ENCODE measurements around the gene FUS. TPM values are rescaled to one million over a fixed set of nuclear protein-coding genes. Genes with fewer than 3 reads are reported as not detected.
A peak's percentile ranks its signal among the peaks of the same experiment; 100 is the strongest.
"Not testable (repeated sequence)": the region's sequence is repeated elsewhere in the genome, so short reads cannot be mapped to it uniquely, and the experiment has no call there.

The FUS gene
- total RNA-seq, 1 donor from 2014 or later, result 390 TPM

DNA sequence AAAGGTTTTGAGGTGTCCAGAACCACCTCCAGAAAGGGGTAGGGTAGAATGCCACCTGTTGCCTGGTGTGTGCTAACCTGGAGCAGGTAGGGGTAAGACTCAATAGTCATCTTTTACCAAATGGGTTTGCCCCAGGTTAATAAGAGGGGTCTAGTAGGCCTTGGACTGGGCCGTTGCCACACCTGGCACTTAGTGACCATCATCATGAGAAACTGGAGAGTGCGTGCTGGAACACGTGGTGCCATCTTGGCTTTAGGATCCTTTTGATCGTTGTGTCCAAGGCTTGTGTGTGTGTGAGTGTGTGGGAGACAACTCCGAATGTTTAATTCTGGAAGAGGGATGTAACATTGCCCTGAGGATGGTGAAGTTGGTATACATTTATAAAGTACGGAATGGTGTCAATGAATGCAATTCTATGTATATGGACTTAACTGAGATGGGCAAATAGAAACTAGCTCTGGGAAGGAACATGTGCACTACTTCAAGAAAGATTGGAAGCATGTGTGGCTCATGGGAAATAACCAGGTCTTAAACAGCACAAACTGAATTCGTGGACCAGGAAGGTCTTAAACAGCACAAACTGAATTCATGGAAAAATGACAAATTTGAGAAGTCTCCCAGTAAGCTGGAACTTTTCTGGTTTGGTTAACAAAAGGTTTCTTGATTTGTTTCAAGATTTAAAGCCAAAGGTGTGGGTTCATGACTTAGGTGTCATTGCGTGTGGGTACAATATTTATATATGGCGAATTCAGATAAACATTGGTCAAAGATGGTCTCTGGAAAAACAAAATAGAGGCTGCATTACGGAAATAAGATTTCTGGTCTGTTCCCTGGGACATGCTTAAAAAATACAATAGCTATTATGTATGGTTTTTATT, 7.2 kb downstream of the FUS start:
- DNase-seq (ENCODE audit: low spot score), result no peak

DNA sequence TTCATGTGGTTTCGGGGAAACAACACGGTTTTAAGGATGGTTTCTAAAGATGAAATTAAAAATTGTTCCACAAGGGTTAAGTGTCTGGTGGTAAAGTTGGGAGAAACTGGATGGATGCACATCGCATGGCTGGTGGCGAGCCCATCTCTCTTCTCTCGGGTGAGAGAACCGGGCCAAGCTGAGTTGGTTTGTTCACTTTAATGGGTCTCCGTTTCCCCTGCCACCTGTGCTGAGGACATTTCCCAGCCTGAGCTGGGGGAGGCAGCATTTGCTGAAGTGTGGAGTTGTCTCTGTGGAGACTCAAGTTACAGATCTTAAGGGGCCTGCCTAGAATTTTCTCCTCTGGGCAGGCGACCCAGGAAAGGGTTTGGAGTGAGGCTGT, 7.9 kb downstream of the FUS start:
- no peak for DNase-seq (ENCODE audit: low spot score)

DNA sequence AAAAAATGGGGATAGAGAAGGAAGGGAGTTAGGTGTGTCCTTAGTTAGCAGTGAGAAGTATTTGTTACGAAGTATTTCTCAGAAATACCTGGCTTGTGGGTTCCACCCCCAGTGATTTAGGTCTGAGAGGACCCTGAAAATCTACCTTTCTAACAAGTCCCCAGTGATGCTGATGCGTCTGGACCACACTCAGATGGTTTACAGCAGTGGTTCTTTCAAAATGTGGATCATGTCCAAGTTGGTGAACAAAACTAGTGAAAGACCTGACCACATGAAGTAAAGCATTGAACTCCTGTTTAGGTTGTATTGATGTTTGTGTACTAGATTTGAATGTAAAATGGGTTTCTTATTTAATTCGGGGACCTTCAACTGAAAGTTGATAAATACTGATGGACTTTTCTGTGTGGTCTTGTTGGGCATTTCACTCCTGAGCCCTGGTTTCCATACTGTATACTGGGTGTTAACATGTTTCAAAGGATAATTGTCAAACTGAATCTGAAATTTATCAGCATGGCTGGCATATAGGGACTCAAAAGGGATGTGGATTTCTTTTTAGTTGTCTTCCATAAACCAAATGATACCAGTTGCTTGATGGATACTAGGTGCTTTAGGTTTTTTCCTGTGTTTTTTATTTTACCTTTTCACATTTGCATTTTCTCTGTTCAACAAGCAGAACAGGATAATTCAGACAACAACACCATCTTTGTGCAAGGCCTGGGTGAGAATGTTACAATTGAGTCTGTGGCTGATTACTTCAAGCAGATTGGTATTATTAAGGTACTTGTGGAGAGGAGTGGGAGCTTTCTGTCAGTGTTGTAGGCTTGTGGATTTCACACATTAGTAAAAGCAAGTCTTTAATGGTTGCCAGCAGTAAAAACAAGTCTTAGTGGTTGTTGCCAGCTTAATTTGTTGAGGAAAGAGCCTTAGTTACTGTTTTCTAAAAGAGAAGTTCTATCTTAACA, 8.8 kb downstream of the FUS start:
- DNase-seq (ENCODE audit: low spot score), result no peak

DNA sequence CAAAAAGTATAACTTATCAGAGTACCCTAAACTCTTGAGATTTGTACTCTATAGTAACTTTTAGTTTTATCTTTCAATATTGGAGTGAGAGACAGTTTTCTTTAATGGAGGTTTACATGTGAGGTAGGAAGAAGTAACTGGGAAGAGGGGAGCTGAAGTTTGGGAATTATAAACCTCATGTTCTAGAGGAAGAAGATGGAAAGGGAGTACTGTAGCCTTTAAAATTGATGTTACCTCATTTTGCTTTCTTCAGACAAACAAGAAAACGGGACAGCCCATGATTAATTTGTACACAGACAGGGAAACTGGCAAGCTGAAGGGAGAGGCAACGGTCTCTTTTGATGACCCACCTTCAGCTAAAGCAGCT, 9.5 kb downstream of the FUS start:
- no peak for DNase-seq (ENCODE audit: low spot score)

DNA sequence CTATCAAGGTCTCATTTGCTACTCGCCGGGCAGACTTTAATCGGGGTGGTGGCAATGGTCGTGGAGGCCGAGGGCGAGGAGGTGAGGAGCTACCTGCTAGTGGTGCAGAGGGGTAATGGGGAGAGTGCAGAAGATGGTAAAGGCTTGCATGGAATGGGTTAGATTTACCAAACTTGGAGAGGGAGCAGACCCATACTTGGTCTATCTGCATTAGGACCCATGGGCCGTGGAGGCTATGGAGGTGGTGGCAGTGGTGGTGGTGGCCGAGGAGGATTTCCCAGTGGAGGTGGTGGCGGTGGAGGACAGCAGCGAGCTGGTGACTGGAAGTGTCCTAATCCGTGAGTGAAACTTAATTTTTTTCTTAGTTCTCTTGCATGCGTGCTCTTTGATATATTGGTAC, 10.1 kb downstream of the FUS start:
- DNase-seq (ENCODE audit: low spot score), result no peak

DNA sequence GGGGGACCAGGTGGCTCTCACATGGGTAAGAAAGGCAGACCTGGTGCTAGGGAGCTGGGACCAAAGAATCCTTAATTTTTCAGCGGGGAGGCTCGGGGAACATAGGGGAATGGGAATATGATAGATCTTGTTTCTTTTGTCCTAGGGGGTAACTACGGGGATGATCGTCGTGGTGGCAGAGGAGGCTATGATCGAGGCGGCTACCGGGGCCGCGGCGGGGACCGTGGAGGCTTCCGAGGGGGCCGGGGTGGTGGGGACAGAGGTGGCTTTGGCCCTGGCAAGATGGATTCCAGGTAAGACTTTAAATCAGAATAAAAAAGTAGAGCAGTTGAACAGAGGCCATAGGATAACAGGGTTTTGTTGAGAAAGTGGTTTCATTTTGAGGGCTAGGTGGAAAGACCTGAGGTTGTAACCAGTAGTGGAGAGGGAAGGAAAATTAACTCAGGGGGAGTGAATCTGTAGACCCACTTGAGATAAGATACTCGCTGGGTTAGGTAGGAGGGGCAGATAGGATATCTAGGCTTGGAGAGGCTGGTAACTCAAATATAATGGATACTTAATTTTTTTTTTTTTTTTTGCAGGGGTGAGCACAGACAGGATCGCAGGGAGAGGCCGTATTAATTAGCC, 11.0 kb downstream of the FUS start:
- no peak for DNase-seq (ENCODE audit: low spot score)

DNA sequence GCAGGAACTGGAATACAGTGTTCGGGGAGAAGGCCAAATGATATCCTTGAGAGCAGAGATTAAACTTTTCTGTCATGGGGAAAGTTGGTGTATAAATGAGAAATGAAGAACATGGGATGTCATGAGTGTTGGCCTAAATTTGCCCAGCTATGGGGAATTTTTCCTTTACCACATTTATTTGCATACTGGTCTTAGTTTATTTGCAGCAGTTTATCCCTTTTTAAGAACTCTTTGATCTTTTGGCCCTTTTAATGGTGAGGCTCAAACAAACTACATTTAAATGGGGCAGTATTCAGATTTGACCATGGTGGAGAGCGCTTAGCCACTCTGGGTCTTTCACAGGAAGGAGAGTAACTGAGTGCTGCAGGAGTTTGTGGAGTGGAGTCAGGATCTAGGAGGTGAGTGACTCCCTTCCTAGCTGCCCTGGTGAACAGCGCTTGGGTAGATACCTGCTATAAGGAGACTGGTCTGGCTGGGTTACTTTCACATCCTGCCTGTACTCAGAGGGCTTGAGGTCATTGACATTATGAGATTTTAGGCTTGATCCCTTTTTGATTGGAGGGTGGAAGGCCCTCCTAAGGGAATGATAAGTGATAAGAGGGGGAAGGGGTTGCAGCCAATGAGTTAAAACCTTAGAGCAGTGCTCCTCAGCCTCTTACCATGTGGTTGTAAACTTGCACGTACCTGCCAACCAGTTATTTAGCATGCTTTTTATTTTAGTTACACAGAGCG, 11.9 kb downstream of the FUS start:
- DNase-seq (ENCODE audit: low spot score), result no peak

DNA sequence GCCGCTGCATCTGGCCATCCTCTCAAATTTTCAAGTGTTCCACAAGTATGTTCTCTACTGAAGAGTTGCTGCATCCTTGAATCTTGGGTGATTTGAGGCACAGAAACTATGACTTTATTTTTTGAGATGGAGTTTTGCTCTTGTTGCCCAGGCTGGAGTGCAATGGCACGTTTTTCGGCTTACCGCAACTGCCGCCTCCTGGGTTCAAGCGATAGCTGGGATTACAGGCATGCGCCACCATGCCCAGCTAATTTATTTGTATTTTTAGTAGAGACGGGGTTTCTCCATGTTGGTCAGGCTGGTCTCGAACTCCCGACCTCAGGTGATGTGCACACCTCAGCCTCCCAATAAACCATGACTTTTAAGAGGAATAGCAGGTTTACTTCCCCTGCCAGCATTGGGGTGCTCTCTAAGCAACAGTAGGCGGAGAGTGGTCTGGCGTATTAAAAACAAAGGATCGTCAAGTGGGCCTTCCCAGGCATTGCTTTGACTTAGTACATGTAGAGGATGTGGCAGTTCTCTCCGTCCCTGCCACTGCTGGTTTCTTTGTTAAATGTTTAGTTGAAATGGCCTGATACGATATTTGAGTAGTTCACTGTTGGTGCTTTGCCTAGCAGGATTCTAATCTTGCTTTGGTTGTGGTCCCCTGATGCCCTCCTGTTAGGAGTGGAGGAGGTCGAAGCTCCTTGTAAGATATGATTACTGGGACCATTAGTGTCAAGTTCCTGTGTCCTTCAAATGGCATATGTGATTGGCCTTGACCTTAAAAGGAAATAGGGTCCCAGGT, 13.1 kb downstream of the FUS start:
- DNase-seq (ENCODE audit: low spot score), result no peak

DNA sequence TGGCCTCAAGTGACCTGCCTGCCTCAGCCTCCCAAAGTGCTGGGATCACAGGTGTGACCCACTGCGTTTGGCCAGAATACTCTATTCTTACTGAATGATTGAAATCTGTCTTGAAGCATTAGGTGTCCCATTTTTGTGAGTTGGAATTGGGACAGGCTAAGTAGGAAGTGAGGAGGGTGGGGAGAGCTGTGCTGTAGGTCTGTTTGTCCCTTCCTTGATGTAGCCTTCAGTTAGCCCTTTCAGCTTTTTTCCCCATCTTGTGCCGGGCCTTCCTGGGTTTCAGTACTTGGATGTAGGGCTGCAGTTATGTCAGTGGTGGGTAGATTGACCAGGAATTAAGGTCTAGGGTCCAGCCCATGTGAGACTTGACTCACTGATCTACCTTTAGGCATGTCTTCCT, 13.9 kb downstream of the FUS start:
- DNase-seq (ENCODE audit: low spot score), result no peak

DNA sequence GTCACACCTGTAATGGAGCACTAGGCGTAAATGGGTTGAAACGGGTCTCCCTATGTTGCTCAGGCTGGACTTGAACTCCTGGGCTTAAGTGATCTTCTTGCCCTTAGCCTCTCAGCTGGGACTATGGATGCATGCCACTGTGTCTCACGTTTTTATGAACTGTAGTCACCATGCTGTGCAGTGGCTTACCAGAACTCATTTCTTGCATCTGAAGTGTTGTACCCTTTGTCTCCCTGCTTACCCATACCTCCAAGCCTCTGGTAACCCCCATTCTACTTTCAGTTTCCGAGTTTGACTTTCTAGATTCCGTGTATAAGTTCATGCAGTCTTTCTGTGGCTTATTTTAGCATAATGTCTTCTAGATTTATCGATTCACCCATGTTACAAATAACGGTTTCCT, 15.0 kb downstream of the FUS start:
- DNase-seq (ENCODE audit: low spot score), result no peak

DNA sequence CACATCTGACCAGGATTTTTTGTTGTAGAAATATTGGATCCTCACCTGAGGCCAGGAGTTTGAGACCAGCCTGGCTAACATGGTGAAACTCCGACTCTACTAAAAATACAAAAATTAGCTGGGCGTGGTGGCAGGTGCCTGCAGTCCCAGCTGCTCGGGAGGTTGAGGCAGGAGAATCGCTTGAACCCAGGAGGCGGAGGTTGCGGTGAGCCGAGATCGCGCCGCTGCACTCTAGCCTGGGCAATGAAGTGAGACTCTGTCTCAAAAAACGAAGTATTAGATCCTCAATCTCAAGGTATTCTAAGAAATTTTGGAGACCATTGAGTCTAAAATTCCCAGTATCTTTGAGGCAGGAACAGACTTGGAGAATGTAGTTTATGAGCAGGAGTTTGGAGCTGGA, 15.9 kb downstream of the FUS start:
- not testable (repeated sequence) for DNase-seq (ENCODE audit: low spot score)

DNA sequence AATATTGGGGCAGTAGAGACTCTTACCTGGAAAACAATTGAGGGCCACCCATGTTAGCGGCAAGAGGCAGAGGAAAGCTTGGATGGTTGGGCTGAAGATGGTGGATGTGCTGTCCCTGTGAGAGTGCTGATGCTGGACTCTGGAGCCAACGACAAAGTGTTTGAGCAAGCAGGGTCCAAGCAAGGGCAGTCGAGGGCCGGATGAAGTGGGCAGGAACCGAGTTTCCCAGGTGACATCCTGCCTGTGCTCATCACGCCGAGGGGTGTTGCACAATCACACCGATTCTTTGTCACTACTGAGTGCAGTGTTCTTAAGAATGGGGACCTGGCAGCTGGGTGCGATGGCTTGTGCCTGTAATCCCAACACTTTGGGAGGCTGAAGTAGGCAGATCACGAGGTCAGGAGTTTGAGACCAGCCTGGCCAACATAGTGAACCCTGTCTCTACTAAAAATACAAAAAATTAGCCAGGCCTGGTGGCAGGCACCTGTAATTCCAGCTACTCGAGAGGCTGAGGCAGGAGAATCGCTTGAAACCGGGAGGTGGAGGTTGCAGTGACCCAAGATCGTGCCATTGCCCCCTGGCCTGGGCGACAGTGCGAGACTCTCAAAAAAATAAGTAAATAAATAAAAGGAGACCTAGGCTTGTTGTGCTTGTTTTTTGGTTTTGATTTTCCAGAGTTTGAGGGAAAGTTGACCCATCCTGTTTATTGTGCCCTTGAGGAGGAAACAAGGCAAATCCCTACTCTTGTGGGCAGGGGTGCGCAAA, 16.6 kb downstream of the FUS start:
- no peak for DNase-seq (ENCODE audit: low spot score)

DNA sequence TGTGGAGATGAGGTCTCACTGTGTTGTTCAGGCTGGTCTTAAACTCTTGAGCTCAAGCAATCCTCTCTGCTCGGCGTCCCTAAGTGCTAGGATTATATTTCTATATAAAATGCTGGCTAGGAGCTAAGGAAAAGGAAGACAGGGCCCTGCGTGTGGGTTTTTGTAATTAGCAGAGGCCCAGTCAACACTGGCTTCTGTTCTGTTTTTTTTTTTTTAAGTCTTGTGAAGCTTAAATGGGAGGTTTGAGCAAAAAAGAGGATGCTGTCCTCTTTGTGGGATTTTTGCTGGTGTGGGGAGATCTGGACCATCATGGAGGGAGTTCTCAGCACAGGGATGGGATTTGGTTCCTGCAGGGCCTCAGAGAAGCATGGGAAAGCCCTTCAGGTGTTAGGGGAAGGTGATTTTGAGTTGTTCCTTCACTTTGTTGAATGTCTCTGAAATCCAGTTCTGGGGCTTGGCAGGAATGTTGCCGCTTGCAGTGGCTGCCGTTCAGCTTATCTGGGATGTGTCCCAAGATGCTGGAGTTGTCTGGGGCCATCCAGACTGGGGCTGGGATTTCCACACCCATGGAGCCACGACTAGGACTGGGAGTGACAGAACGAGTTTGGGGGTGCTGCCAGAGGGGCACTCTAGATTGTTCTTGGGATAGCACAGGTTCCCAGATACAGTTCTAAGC, 18.4 kb downstream of the FUS start:
- DNase-seq (ENCODE audit: low spot score), result no peak

DNA sequence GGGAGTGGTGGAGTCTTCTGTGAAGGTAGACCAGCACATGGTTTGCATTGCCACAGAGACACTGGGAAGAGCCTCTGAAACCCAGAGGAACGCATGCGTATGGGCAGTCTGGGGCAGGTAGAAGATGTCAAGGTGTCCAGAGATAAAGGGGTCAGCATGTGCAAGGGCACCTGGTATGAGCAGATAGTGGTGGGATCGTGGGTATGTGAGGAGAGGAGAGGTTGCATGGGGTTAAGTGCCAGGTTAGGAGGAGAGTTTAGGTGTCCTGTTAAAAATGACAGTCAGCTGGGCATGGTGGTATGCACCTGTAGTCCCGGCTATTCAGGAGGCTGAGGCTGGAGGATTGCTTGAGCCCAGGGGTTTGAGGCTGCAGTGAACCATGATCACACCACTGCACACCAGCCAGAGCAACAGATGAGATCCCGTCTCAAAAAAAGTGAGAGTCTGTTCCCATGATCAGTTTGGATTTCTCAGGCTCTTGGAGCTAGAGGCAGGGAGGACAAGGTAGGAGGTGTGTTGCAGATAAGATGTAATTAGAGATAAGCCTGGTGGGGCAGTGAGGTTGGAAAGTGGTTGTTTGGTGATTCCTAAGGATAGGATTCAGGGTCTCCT, 19.6 kb downstream of the FUS start:
- DNase-seq (ENCODE audit: low spot score), result no peak

DNA sequence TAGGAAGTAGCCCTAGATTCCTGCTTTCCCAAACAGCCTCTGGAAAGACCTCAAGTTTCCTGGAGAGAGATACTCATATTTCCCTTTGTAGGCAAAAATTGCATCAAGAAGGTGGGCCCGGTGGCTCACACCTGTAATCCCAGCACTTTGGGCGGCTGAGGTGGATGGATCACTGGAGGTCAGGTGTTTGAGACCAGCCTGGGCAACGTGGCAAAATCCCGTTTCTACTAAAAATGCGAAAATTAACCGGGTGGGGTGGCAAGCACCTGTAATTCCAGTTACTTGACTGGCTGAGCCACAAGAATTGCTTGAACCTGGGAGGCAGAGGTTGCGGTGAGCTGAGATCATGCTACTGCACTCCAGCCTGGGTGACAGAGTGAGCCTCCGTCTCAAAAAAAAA, 20.2 kb downstream of the FUS start:
- not testable (repeated sequence) for DNase-seq (ENCODE audit: low spot score)

DNA sequence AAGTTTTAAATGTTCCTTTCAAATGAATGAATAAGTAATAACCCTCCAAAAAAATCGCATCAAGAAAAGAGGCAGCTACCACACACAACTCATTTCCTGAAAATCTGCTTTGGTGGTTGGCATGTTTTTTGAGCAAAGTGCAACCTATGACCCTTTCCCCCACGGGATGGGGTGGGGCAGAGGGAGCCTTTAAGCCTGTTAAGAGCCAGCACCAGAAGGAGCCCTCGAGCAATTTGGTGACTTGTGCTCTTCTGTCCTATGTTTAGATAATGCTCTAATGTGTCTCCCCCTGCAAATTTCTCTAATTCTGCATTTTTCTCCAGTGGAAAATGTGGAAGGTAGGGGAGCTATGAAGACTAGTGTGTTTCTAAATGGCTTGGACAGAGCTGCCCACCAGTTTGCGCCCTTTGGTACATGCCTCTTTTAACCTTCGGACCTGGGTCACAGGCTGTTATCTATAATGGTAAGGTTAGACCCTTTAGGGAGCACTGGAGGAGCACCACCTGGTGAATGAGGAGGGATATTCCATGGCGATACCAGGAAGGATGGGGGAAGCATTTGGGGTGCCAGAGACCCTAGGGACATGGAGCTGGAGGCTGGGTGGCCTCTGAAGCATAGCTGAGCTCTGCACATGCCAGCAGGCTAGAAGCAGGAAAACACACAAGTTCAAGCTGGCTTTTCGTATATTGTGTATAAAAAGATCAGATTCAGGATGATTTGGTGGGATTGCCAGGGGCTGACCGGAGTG, 21.1 kb downstream of the FUS start:
- DNase-seq (ENCODE audit: low spot score), result no peak

DNA sequence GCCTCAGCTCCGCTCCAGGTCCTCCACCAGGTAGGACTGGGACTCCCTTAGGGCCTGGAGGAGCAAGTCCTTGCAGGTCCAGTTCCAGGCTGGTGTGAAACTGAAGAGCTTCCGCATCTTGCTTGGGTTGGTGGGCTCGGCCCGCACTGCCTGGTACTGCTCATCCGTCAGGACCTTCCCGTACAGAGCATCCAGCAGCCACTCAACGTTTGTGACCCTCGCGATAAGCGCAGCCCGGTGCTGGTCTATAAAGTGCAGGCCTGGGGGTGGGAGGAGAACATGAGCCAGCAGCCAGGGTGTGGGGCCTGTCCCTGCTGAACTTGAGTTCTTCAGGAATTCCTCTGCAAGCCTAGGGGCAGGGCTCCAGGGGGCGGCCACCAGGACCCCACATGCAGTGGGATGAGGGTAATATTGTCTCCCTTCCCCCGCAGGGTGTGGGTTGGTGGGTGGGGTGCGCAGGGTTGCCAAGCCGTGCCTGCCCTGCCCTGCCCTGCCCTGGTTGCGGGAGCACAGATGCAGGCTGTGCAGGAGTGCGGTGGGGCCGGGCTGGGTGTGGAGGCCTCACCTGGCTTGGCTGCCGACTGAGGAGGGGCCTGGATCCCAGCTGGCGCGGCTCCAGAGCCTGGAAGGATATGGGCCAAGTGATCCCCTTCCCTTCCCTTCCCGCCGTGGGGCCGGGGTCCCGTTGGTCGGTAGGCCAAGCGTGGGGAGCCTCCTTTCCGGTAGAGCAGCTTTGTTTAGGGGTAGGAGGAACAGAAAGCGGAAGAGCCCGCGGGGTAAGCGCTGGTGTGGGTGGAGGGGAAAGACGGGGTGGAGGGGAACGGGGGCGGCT, 21.9 kb downstream of the FUS start:
- DNase-seq (ENCODE audit: low spot score), result peak; percentile 54
